GM12872 (cell line): Measurements from ENCODE around the gene OR1Q1.
"Not testable (repeated sequence)": the region's sequence is repeated elsewhere in the genome, so short reads cannot be mapped to it uniquely, and the experiment has no call there.

ENCODE experiments used
- TF ChIP-seq, protein P1 (sequence below): IDR thresholded peaks from 3 replicates; pipeline ENCODE4 v1.5.1; 2011; ENCODE audit warnings: low read depth, mild to moderate bottlenecking, low read length, moderate library complexity; ENCODE audit not compliant: insufficient read depth

Gene OR1Q1, protein sequence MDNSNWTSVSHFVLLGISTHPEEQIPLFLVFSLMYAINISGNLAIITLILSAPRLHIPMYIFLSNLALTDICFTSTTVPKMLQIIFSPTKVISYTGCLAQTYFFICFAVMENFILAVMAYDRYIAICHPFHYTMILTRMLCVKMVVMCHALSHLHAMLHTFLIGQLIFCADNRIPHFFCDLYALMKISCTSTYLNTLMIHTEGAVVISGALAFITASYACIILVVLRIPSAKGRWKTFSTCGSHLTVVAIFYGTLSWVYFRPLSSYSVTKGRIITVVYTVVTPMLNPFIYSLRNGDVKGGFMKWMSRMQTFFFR

DNA sequence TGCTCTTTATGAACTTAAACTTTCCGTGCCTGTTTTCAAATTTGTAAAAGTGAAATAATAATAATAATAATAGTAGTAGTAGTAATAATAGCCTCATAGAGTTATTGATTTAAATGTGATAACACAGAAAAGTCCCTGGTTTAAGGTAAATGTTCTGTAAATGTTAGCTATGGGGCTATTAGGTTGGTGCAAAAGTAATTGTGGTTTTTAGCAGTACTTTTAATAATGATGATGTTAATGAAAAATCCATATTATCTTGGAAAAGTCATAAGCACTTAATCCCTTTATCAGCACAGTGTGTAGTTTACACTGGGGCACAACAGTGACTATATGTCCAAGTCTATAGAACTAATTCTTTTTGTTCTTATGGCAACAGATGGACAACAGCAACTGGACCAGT, at the start of gene OR1Q1:
OR1Q1 (plus strand) TSS at position 377 of the 400 bp plus-strand sequence; CDS start at position 377, 0 bp downstream.
- TF ChIP-seq, protein P1, sequence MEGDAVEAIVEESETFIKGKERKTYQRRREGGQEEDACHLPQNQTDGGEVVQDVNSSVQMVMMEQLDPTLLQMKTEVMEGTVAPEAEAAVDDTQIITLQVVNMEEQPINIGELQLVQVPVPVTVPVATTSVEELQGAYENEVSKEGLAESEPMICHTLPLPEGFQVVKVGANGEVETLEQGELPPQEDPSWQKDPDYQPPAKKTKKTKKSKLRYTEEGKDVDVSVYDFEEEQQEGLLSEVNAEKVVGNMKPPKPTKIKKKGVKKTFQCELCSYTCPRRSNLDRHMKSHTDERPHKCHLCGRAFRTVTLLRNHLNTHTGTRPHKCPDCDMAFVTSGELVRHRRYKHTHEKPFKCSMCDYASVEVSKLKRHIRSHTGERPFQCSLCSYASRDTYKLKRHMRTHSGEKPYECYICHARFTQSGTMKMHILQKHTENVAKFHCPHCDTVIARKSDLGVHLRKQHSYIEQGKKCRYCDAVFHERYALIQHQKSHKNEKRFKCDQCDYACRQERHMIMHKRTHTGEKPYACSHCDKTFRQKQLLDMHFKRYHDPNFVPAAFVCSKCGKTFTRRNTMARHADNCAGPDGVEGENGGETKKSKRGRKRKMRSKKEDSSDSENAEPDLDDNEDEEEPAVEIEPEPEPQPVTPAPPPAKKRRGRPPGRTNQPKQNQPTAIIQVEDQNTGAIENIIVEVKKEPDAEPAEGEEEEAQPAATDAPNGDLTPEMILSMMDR = no peak

DNA sequence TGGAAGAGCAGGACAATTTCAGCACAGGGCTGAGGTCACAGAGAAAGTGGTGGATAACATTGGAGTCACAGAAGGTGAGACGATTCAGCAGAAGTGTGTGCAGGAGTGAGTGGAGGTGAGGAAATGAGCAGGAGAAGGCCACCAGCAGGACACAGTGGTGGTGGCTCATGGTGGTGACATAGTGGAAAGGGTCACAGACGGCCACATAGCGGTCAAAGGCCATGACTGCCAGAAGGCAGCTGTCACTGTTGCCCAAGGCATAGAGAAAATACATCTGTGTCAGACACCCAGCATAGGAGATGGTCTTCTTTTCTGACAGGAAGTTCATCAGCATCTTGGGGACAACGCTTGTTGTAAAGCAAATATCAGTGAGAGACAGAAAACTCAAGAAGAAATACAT, 46.6 kb upstream of the OR1Q1 start:
- TF ChIP-seq, protein P1 = no peak

DNA sequence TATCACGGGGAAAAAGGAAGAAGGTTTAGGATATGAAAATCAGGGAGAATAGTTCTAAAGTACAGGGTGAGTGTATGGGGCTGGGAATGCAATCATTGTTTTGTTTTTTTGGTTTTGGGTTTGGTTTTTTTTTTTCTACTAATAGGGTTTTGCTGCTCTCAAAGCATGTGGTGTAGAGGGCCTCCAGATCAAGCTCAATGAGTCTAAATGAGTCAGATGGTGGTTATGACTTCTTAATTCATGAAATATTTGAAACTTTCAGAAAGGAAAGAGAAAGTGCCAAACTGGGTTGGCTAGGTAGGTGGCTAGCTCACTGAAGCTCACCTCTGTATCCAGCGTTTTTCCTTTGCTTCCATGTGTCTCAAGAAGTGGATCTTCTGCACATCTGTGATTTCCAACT, 42.1 kb upstream of the OR1Q1 start:
- TF ChIP-seq, protein P1 = no peak

DNA sequence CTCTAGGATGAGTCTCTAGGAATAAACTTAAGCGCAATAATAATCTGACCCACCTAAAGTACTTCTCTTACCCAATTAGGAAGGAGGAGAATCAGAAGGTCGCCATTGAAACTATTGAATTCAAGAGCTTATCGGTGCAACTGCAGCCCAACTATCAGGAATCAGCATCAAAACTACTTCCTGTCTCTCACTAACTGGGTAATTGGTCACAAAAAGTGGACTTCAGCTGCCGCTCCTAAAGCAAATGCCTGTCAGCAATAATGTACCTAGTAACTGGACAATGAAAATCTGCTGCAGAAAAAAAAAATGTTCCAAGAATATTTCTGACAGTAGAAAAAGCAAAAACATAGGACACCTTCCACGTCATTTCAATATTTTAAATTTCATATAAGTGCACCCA, 34.7 kb upstream of the OR1Q1 start:
- TF ChIP-seq, protein P1 = no peak

DNA sequence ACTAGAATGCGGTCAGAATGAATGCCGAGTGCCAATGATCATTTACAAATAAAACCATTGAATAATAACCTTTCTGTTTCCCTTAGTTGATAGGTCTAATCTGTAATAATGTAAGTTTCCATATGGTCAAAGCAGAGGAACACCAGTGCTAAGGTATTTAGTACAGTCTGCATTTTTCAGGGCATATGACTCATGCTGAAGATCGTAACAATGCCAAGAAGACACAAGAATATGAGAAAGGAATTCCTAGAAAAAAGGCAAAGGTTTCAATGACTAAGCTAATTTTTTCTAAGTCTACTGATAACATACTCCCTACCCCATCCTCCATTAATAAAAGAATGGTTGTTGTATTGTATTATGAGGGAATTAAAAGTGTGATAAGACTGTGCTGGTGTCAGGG, 34.2 kb upstream of the OR1Q1 start:
- TF ChIP-seq, protein P1 = no peak

DNA sequence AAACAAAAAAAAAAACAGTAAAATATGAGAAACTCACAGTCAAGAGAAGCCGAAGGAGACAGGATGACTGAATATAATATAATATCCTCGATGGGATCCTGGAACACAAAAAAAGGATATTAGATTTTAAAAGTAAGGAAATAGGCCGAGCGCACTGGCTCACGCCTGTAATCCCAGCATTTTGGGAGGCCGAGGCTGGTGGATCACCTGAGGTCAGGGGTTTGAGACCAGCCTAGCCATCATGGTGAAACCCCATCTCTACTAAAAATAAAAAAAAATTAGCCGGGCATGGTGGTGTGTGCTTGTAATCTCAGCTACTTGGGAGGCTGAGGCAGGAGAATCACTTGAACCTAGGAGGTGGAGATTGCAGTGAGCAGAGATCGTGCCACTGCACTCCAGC, 31.3 kb upstream of the OR1Q1 start, which contains the start of gene OR1L8:
OR1L8 (minus strand) TSS at position 101 of the 400 bp plus-strand sequence. CDS start 14,907 bp downstream, outside the sequence.
- TF ChIP-seq, protein P1 = not testable (repeated sequence)

DNA sequence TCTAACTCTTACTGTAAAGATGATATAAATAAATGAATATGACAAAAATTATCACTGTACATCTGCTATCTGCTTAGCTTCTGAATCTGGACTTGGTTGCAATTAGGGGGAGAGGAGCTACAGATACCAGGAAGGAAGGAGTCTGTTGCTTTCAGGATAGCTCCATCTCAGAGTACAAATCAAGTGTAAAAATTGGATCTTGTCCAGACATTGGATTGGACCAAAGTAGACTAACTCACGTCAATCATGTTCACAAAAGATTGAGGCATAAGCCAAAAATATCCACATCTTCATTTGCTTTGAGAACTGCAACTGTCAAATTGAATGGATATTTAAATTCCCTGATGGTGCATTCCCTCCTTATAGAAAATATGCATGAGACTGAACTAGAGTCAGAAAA, 8.8 kb upstream of the OR1Q1 start:
- TF ChIP-seq, protein P1 = no peak
